ENCODE data around the gene FLNB. TPM values are rescaled to one million over a fixed set of nuclear protein-coding genes. Genes with fewer than 3 reads are reported as not detected.

Gene FLNB
- total RNA-seq, 4 donors from 2014 or later = 116 to 533 (median 439) TPM

DNA sequence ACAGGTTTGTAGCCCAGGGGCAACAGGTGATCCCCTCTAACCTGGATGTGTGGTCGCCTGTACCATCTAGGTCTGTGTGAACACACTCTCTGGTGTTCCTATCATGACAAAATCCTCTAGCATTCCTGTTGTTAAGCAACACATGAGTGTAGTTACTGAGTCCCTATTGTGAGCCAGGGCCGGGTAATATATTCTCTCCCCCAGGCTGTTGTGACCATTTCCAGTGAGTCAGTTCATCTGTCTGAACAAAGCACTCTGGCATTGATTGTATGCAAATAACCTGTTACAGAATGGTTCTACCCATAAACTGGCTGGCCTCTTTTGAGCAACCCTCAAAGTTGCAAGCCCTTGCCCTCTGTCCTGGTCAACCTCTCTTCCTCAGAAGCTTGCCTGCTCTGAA is 2.6 kb upstream of the FLNB start:
- H3K36me3 ChIP-seq = no peaks in the 10 kb centered on the region
- H3K4me1 ChIP-seq = peaks cover 0 to 16% (median 8%) of the 10 kb centered on the region in 4 donors
- TF ChIP-seq, protein P1, sequence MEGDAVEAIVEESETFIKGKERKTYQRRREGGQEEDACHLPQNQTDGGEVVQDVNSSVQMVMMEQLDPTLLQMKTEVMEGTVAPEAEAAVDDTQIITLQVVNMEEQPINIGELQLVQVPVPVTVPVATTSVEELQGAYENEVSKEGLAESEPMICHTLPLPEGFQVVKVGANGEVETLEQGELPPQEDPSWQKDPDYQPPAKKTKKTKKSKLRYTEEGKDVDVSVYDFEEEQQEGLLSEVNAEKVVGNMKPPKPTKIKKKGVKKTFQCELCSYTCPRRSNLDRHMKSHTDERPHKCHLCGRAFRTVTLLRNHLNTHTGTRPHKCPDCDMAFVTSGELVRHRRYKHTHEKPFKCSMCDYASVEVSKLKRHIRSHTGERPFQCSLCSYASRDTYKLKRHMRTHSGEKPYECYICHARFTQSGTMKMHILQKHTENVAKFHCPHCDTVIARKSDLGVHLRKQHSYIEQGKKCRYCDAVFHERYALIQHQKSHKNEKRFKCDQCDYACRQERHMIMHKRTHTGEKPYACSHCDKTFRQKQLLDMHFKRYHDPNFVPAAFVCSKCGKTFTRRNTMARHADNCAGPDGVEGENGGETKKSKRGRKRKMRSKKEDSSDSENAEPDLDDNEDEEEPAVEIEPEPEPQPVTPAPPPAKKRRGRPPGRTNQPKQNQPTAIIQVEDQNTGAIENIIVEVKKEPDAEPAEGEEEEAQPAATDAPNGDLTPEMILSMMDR (IDR thresholded peaks at IDR 0.05) = no peak
- TF ChIP-seq POLR2A (IDR thresholded peaks at IDR 0.05) = no peak
- H3K27me3 ChIP-seq = no peaks in the 10 kb centered on the region
- DNase-seq = no peak
- H3K4me3 ChIP-seq = no peak overlapping the region
- H3K27ac ChIP-seq = no peak overlapping the region
- no peaks in the 10 kb centered on the region for H3K9me3 ChIP-seq

- no peak for DNase-seq
- Histone ChIP-seq H3K27ac (no peak overlapping the region), H3K4me1 (peaks cover 0 to 24% (median 8%) of the 10 kb centered on the region in 4 donors), H3K36me3 (no peaks in the 10 kb centered on the region), H3K27me3 (no peaks in the 10 kb centered on the region), H3K4me3 (no peak overlapping the region), H3K9me3 (no peaks in the 10 kb centered on the region)
- no peak for TF ChIP-seq POLR2A (IDR thresholded peaks at IDR 0.05)
- TF ChIP-seq, protein P1 (IDR thresholded peaks at IDR 0.05) = no peak
These were observed 1.6 kb upstream of the FLNB start for GRCh38 chr3:58006661-58007060.

GRCh38 chr3:58009026-58009748 is 965 bp downstream of the FLNB start:
- TF ChIP-seq, protein P1 (IDR thresholded peaks at IDR 0.05) = no peak
- TF ChIP-seq POLR2A (IDR thresholded peaks at IDR 0.05) = peak; percentile 33 to 48
- DNase-seq = peak; percentile 27 to 82 (median 77)

DNA sequence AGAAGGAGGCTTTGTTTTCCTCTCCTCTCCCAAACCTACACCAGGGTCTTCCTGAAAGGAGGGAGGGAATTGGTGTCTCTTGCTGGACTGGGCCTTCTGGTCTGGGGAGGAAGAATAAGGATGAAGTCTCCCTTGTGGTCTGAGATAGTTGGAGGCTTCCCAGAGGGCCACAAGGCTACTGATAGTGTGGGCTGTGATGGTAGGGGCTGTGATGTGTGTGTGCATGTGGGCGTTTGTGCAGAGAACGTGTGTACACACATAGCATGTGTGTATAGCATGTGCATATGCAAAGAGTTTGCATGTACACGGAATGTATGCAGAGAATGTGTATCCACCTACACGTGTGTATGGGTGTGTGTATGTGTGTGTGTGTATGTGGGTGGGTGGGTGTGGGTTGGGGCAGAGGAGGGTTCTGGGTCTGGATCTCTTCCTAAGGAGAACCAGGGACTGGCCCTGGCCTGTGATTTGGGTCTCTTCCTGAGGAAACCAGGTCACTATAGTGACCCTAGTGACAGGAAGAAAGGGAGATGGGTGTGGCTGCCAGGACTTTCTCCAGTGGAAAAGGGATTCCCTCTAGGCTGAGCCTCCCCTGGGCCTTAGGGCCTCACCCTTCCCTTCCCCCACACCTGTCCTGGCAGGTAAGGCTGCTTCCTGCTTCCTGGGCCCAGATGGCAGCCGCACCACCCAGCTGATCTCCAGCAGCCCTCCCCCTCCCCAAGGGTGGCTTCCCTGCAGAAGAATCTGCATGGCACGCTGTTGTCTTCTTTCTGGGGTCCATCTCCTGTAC is 1.7 kb downstream of the FLNB start:
- peak overlapping the region; percentile 60 to 86 (median 82) for H3K27ac ChIP-seq
- TF ChIP-seq, protein P1 (IDR thresholded peaks at IDR 0.05) = no peak
- TF ChIP-seq POLR2A (IDR thresholded peaks at IDR 0.05) = peak in 1 of 2 donors; percentile 48
- no peaks in the 10 kb centered on the region for H3K9me3 ChIP-seq
- H3K4me1 ChIP-seq = peaks cover 0 to 57% (median 8%) of the 10 kb centered on the region in 4 donors
- H3K4me3 ChIP-seq = peak overlapping the region; percentile 84 to 90 (median 87)
- peak in 2 of 3 donors; percentile 86 for DNase-seq
- no peaks in the 10 kb centered on the region for H3K27me3 ChIP-seq
- H3K36me3 ChIP-seq = no peaks in the 10 kb centered on the region

More at GRCh38 chr3:58009026-58009748, 965 bp downstream of the FLNB start:
- no peaks in the 10 kb centered on the region for H3K27me3 ChIP-seq
- no peaks in the 10 kb centered on the region for H3K9me3 ChIP-seq
- peaks cover 0 to 50% (median 8%) of the 10 kb centered on the region in 4 donors for H3K4me1 ChIP-seq
- H3K36me3 ChIP-seq = no peaks in the 10 kb centered on the region
- H3K27ac ChIP-seq = peak overlapping the region; percentile 60 to 86 (median 82)
- peak overlapping the region; percentile 84 to 90 (median 87) for H3K4me3 ChIP-seq

DNA sequence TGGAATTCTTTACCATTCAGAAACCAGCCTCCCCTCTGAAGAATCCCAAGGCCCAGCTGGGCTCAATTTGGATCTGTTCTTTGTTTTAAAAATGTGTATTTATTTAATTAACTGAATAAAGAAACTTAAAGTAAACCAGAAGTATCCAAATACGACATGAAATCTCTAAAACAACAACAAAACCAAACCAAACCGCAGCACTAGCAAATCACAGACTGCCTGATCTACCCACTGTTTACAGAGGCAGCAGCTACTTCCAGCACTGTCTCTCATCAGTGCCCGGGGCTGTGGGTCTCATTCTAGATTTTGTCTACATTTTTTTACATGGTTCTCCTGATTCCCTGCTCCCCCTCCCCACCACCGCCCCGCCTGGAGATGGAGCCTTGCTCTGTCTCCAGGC is 2.3 kb downstream of the FLNB start:
- Histone ChIP-seq H3K4me3 (peak overlapping the region in 3 of 4 donors; percentile 84 to 89 (median 85)), H3K9me3 (no peaks in the 10 kb centered on the region), H3K4me1 (peaks cover 0 to 63% (median 8%) of the 10 kb centered on the region in 4 donors), H3K27ac (peak overlapping the region; percentile 60 to 86 (median 82)), H3K27me3 (no peaks in the 10 kb centered on the region), H3K36me3 (no peaks in the 10 kb centered on the region)
- no peak for TF ChIP-seq POLR2A (IDR thresholded peaks at IDR 0.05)
- TF ChIP-seq, protein P1 (IDR thresholded peaks at IDR 0.05) = no peak
- no peak for DNase-seq

All from Peyer's patch (tissue), 4 donors.